Sigmoid colon (tissue), 4 donors: Measurements from ENCODE around the gene POLR1B.

Experiments
- CTCF ChIP-seq, 4 experiments: fragments of 450-650 bp in 3 of 4; fragments of 200-600 bp in 1 of 4; IDR thresholded peaks; one replicate each; pipeline ENCODE4 v1.5.1; 2016 to 2019; ENCODE audit warnings: antibody characterized with exemption in 4 of 4, mild to moderate bottlenecking in 3 of 4, moderate library complexity in 2 of 4
- EP300 ChIP-seq, 4 donors: sonication (generic); formaldehyde crosslinking; IDR thresholded peaks; one replicate each; pipeline ENCODE4 v1.6.1; 2017; ENCODE audit warnings: antibody characterized with exemption in 4 of 4
- POLR2A ChIP-seq, 2 donors: fragments of 450-650 bp; IDR thresholded peaks; one replicate each; pipeline ENCODE4 v1.6.1; 2016; ENCODE audit warnings: antibody characterized with exemption in 2 of 2, mild to moderate bottlenecking in 2 of 2, moderate library complexity in 2 of 2

- TF ChIP-seq CTCF (IDR thresholded peaks at IDR 0.05) = no peak
- TF ChIP-seq POLR2A (IDR thresholded peaks at IDR 0.05) = no peak
- TF ChIP-seq EP300 (IDR thresholded peaks at IDR 0.05) = no peak
These were observed 13.7 kb upstream of the POLR1B start for GRCh38 chr2:112528541-112528940.
